GM10248 (cell line): ENCODE data around the gene STAT4.
A peak's percentile ranks its signal among the peaks of the same experiment; 100 is the strongest.

Source experiments
- CTCF ChIA-PET: fragments of 300-600 bp; sonication (Branson Sonifier 250); formaldehyde crosslinking; extraction: SDS; loops from one replicate; lab custom pipeline; 2021; ENCODE audit warnings: antibody characterized with exemption; lab: Yijun Ruan, JAX
- POLR2A ChIA-PET: fragments of 350-650 bp; sonication (Branson Sonifier 250); formaldehyde crosslinking; extraction: SDS; loops from one replicate; lab custom pipeline; 2020; ENCODE audit warnings: antibody characterized with exemption; lab: Yijun Ruan, JAX
- DNase-seq: peaks from one replicate; pipeline ENCODE4 v3.0.0; 2012; ENCODE audit errors: extremely low spot score
- TF ChIP-seq, protein P1 (sequence below): IDR thresholded peaks from 2 replicates; pipeline ENCODE4 v1.5.1; 2012; ENCODE audit warnings: mild to moderate bottlenecking, low read depth; ENCODE audit errors: extremely low read depth, missing control alignments, control extremely low read depth

STAT4 gene

DNA sequence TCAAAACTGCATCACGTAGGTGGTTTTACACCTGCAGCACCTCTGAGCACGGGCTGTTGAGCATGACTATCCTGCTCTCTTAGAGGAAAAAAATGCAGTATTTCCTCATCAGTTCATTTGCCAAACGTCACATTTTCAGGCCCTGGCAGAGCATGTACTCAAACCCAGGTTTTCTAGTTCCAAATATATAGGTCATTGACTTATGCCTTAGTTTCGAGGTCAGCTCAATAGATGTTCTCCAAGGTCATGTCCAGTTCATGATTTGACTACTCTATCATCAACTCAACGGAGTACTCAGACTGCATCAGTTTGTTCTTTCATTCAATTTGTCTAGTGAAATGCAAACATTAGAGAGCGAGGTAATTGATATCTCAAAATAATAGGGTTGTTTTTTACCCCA is 97.5 kb downstream of the STAT4 start:
- ChIA-PET POLR2A (no interaction called here), CTCF (interaction anchor here (1.0 to 8.4 kb wide), 28 partner anchors 9 to 1109 kb away, joined by 3 to 187 read pairs (median 6); partner anchors contain the start of gene STAT4)

GRCh38 chr2:191051825-191052778 is 98.7 kb downstream of the STAT4 start:
- ChIA-PET CTCF (interaction anchor here (0.6 to 8.4 kb wide), 67 partner anchors 8 to 1110 kb away, joined by 3 to 187 read pairs (median 4); partner anchors contain the start of genes INPP1 and STAT4), POLR2A (no interaction called here)
- peak; percentile 41 for DNase-seq
- TF ChIP-seq, protein P1, sequence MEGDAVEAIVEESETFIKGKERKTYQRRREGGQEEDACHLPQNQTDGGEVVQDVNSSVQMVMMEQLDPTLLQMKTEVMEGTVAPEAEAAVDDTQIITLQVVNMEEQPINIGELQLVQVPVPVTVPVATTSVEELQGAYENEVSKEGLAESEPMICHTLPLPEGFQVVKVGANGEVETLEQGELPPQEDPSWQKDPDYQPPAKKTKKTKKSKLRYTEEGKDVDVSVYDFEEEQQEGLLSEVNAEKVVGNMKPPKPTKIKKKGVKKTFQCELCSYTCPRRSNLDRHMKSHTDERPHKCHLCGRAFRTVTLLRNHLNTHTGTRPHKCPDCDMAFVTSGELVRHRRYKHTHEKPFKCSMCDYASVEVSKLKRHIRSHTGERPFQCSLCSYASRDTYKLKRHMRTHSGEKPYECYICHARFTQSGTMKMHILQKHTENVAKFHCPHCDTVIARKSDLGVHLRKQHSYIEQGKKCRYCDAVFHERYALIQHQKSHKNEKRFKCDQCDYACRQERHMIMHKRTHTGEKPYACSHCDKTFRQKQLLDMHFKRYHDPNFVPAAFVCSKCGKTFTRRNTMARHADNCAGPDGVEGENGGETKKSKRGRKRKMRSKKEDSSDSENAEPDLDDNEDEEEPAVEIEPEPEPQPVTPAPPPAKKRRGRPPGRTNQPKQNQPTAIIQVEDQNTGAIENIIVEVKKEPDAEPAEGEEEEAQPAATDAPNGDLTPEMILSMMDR = peak; percentile 52

More for the DNA sequence above, 97.5 kb downstream of the STAT4 start:
- DNase-seq = no peak
- TF ChIP-seq, protein P1 = no peak

GRCh38 chr2:191051177-191051576 is 99.6 kb downstream of the STAT4 start:
- ChIA-PET POLR2A (no interaction called here), CTCF (interaction anchor here (0.9 to 8.4 kb wide), 27 partner anchors 12 to 708 kb away, joined by 3 to 187 read pairs (median 6); partner anchors contain the start of genes INPP1 and STAT4)
- TF ChIP-seq, protein P1 = no peak
- DNase-seq = no peak

GRCh38 chr2:191050640-191050987 is 100.2 kb downstream of the STAT4 start:
- CTCF ChIA-PET = interaction anchor here (1.2 to 8.4 kb wide), 14 partner anchors 12 to 451 kb away, joined by 3 to 187 read pairs (median 21); partner anchors contain the start of gene STAT4
- TF ChIP-seq, protein P1 = no peak
- no peak for DNase-seq
- POLR2A ChIA-PET = no interaction called here

GRCh38 chr2:191049728-191050639 is 100.8 kb downstream of the STAT4 start:
- TF ChIP-seq, protein P1 = no peak
- POLR2A ChIA-PET = no interaction called here
- DNase-seq = peak; percentile 35
- CTCF ChIA-PET = interaction anchor here (0.6 to 8.4 kb wide), 12 partner anchors 9 to 312 kb away, joined by 3 to 187 read pairs (median 30); partner anchors contain the start of gene STAT4
